ENCODE results near the gene TACR2. TPM values are rescaled to one million over a fixed set of nuclear protein-coding genes. Genes with fewer than 3 reads are reported as not detected.

TACR2 gene
- total and polyA plus RNA-seq, 2 experiments from 2014 or later = not detected

DNA sequence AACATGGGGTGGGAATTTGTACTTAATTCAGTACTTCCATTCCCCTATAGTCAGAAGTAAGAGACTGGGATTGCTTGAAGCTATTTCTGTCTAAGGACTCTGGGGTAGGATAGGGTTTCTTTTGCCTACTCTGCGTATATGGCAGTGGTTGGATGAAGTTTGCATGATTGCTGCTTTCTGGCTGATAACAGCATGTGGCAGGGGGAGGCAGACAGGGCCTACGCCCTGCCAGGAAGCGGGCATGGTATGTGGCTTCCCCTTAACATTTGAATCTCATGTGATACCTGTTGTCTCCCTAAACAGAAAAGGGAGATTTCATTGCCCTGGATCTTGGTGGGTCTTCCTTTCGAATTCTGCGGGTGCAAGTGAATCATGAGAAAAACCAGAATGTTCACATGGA, 57.1 kb downstream of the TACR2 start:
- DNase-seq (ENCODE audit: low spot score) (no peak), ATAC-seq (no peak)
- H3K27me3 Mint-ChIP-seq (ENCODE audit: insufficient read depth, low read depth, poor library complexity) = peaks cover 4% of the 10 kb centered on the region
- peaks cover 32% of the 10 kb centered on the region for H3K4me1 Mint-ChIP-seq
- TF ChIP-seq EZH2phosphoT487 (IDR thresholded peaks at IDR 0.05; ENCODE audit: unreplicated experiment) (no peak), POLR2AphosphoS5 (IDR thresholded peaks at IDR 0.05; ENCODE audit: low read depth) (no peak), ZNF114 (CRISPR knock-in tag; IDR thresholded peaks at IDR 0.05) (no peak), ZNF331 (CRISPR knock-in tag; IDR thresholded peaks at IDR 0.05; ENCODE audit: low read depth) (no peak), CREB1 (CRISPR knock-in tag; IDR thresholded peaks at IDR 0.05; ENCODE audit: low read depth) (no peak), NANOG (IDR thresholded peaks at IDR 0.05; ENCODE audit: borderline replicate concordance) (no peak), EZH2 (IDR thresholded peaks at IDR 0.05; ENCODE audit: low read depth, unreplicated experiment) (no peak)
- TF ChIP-seq, protein P1, sequence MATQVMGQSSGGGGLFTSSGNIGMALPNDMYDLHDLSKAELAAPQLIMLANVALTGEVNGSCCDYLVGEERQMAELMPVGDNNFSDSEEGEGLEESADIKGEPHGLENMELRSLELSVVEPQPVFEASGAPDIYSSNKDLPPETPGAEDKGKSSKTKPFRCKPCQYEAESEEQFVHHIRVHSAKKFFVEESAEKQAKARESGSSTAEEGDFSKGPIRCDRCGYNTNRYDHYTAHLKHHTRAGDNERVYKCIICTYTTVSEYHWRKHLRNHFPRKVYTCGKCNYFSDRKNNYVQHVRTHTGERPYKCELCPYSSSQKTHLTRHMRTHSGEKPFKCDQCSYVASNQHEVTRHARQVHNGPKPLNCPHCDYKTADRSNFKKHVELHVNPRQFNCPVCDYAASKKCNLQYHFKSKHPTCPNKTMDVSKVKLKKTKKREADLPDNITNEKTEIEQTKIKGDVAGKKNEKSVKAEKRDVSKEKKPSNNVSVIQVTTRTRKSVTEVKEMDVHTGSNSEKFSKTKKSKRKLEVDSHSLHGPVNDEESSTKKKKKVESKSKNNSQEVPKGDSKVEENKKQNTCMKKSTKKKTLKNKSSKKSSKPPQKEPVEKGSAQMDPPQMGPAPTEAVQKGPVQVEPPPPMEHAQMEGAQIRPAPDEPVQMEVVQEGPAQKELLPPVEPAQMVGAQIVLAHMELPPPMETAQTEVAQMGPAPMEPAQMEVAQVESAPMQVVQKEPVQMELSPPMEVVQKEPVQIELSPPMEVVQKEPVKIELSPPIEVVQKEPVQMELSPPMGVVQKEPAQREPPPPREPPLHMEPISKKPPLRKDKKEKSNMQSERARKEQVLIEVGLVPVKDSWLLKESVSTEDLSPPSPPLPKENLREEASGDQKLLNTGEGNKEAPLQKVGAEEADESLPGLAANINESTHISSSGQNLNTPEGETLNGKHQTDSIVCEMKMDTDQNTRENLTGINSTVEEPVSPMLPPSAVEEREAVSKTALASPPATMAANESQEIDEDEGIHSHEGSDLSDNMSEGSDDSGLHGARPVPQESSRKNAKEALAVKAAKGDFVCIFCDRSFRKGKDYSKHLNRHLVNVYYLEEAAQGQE (IDR thresholded peaks at IDR 0.05; ENCODE audit: unreplicated experiment) = no peak
- TF ChIP-seq, protein P2, sequence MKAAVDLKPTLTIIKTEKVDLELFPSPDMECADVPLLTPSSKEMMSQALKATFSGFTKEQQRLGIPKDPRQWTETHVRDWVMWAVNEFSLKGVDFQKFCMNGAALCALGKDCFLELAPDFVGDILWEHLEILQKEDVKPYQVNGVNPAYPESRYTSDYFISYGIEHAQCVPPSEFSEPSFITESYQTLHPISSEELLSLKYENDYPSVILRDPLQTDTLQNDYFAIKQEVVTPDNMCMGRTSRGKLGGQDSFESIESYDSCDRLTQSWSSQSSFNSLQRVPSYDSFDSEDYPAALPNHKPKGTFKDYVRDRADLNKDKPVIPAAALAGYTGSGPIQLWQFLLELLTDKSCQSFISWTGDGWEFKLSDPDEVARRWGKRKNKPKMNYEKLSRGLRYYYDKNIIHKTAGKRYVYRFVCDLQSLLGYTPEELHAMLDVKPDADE (IDR thresholded peaks at IDR 0.05) = no peak
- TF ChIP-seq, protein P3, sequence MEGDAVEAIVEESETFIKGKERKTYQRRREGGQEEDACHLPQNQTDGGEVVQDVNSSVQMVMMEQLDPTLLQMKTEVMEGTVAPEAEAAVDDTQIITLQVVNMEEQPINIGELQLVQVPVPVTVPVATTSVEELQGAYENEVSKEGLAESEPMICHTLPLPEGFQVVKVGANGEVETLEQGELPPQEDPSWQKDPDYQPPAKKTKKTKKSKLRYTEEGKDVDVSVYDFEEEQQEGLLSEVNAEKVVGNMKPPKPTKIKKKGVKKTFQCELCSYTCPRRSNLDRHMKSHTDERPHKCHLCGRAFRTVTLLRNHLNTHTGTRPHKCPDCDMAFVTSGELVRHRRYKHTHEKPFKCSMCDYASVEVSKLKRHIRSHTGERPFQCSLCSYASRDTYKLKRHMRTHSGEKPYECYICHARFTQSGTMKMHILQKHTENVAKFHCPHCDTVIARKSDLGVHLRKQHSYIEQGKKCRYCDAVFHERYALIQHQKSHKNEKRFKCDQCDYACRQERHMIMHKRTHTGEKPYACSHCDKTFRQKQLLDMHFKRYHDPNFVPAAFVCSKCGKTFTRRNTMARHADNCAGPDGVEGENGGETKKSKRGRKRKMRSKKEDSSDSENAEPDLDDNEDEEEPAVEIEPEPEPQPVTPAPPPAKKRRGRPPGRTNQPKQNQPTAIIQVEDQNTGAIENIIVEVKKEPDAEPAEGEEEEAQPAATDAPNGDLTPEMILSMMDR (conservative IDR thresholded peaks at IDR 0.05; ENCODE audit: low read depth in 2 of 2) = no peak
- TF ChIP-seq, protein P4, sequence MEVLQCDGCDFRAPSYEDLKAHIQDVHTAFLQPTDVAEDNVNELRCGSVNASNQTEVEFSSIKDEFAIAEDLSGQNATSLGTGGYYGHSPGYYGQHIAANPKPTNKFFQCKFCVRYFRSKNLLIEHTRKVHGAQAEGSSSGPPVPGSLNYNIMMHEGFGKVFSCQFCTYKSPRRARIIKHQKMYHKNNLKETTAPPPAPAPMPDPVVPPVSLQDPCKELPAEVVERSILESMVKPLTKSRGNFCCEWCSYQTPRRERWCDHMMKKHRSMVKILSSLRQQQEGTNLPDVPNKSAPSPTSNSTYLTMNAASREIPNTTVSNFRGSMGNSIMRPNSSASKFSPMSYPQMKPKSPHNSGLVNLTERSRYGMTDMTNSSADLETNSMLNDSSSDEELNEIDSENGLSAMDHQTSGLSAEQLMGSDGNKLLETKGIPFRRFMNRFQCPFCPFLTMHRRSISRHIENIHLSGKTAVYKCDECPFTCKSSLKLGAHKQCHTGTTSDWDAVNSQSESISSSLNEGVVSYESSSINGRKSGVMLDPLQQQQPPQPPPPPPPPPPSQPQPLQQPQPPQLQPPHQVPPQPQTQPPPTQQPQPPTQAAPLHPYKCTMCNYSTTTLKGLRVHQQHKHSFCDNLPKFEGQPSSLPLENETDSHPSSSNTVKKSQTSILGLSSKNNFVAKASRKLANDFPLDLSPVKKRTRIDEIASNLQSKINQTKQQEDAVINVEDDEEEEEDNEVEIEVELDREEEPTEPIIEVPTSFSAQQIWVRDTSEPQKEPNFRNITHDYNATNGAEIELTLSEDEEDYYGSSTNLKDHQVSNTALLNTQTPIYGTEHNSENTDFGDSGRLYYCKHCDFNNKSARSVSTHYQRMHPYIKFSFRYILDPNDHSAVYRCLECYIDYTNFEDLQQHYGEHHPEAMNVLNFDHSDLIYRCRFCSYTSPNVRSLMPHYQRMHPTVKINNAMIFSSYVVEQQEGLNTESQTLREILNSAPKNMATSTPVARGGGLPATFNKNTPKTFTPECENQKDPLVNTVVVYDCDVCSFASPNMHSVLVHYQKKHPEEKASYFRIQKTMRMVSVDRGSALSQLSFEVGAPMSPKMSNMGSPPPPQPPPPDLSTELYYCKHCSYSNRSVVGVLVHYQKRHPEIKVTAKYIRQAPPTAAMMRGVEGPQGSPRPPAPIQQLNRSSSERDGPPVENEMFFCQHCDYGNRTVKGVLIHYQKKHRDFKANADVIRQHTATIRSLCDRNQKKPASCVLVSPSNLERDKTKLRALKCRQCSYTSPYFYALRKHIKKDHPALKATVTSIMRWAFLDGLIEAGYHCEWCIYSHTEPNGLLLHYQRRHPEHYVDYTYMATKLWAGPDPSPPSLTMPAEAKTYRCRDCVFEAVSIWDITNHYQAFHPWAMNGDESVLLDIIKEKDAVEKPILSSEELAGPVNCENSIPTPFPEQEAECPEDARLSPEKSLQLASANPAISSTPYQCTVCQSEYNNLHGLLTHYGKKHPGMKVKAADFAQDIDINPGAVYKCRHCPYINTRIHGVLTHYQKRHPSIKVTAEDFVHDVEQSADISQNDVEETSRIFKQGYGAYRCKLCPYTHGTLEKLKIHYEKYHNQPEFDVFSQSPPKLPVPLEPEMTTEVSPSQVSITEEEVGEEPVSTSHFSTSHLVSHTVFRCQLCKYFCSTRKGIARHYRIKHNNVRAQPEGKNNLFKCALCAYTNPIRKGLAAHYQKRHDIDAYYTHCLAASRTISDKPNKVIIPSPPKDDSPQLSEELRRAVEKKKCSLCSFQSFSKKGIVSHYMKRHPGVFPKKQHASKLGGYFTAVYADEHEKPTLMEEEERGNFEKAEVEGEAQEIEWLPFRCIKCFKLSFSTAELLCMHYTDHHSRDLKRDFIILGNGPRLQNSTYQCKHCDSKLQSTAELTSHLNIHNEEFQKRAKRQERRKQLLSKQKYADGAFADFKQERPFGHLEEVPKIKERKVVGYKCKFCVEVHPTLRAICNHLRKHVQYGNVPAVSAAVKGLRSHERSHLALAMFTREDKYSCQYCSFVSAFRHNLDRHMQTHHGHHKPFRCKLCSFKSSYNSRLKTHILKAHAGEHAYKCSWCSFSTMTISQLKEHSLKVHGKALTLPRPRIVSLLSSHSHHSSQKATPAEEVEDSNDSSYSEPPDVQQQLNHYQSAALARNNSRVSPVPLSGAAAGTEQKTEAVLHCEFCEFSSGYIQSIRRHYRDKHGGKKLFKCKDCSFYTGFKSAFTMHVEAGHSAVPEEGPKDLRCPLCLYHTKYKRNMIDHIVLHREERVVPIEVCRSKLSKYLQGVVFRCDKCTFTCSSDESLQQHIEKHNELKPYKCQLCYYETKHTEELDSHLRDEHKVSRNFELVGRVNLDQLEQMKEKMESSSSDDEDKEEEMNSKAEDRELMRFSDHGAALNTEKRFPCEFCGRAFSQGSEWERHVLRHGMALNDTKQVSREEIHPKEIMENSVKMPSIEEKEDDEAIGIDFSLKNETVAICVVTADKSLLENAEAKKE (CRISPR knock-in tag; IDR thresholded peaks at IDR 0.05) = no peak
- Histone ChIP-seq H3F3A (replicated peaks; ENCODE audit: low read depth) (peaks cover 4% of the 10 kb centered on the region; the same call in 1 of the 2 replicates), H3K27me3 (ENCODE audit: insufficient read depth) (no peaks in the 10 kb centered on the region), H3K36me3 (ENCODE audit: insufficient read depth) (peaks cover 8% of the 10 kb centered on the region), H3K79me2 (replicated peaks; ENCODE audit: insufficient read depth) (peaks cover 91% of the 10 kb centered on the region), H3K4me1 (ENCODE audit: insufficient read depth) (peaks cover 25% of the 10 kb centered on the region), H2AFZ (no peak overlapping the region), H3K4me2 (no peak overlapping the region), H3K4me3 (no peak overlapping the region), H3K27ac (ENCODE audit: low read depth) (no peak overlapping the region; the same call in 1 of the 2 replicates), H3K9me2 (ENCODE audit: insufficient read depth) (no peaks in the 10 kb centered on the region), H4K20me1 (replicated peaks; ENCODE audit: insufficient read depth) (peaks cover 15% of the 10 kb centered on the region)
- H3K9me3 Mint-ChIP-seq = no peaks in the 10 kb centered on the region
- H3K27ac Mint-ChIP-seq = peak overlapping the region; percentile 55; the same call in 1 of the 2 replicates
- peaks cover 24% of the 10 kb centered on the region for H3K36me3 Mint-ChIP-seq (ENCODE audit: low read depth)
- no peak overlapping the region for H3K4me3 Mint-ChIP-seq

All from GM23338 (cell line).